BLaER1 treated with 17β-estradiol and CSF1 and Interleukin-3, amounts not matched to agents 10 nM and 100 nM (cell line): Measurements from ENCODE around the gene LRBA.

Source experiments
- H3K27ac ChIP-seq, 11 experiments: shearing (Covaris generic); formaldehyde crosslinking; 2 replicates each; pipeline ENCODE4 v1.8.1; 2022
- H3K27me3 ChIP-seq, 11 experiments: shearing (Covaris generic); formaldehyde crosslinking; 2 replicates each; pipeline ENCODE4 v1.8.1; 2022
- H3K36me3 ChIP-seq, 11 experiments: shearing (Covaris generic); formaldehyde crosslinking; 2 replicates each; pipeline ENCODE4 v1.8.1; 2022
- H3K4me1 ChIP-seq, 10 experiments: shearing (Covaris generic); formaldehyde crosslinking; 2 replicates each; pipeline ENCODE4 v1.8.1; 2022
- H3K4me2 ChIP-seq, 11 experiments: shearing (Covaris generic); formaldehyde crosslinking; 2 replicates each; pipeline ENCODE4 v1.8.1; 2022
- H3K4me3 ChIP-seq, 10 experiments: shearing (Covaris generic); formaldehyde crosslinking; 2 replicates each; pipeline ENCODE4 v1.8.1; 2022
- H3K9ac ChIP-seq, 11 experiments: shearing (Covaris generic); formaldehyde crosslinking; 2 replicates each; pipeline ENCODE4 v1.8.1; 2022
- H3K9me3 ChIP-seq, 11 experiments: shearing (Covaris generic); formaldehyde crosslinking; replicated peaks in 1 of 11; 2 replicates each; pipeline ENCODE4 v1.8.1; 2022
- H4K20me1 ChIP-seq, 11 experiments: shearing (Covaris generic); formaldehyde crosslinking; 2 replicates each; pipeline ENCODE4 v1.8.1; 2022
- Cebpa-rat ChIP-seq, 11 experiments: shearing (Covaris generic); IDR thresholded peaks; 2 replicates each; pipeline ENCODE4 v1.8.1; 2022

The LRBA gene

GRCh38 chr4:150280081-150280895, 734.8 kb downstream of the LRBA start:
- H3K27me3 ChIP-seq = no peaks in the 10 kb centered on the region
- H3K27ac ChIP-seq = peak overlapping the region in 6 of 11 experiments; percentile 2 to 51 (median 6); a peak in 6 of 22 replicates
- H4K20me1 ChIP-seq = no peaks in the 10 kb centered on the region
- peaks cover 12 to 51% (median 45%) of the 10 kb centered on the region in 10 experiments for H3K4me1 ChIP-seq
- H3K4me2 ChIP-seq = peak overlapping the region; percentile 38 to 89 (median 76)
- peaks cover 0 to 4% (median 0%) of the 10 kb centered on the region in 11 experiments; a peak in 3 of 22 replicates for H3K9me3 ChIP-seq
- H3K4me3 ChIP-seq = peak overlapping the region in 1 of 10 experiments; percentile 6; a peak in 2 of 20 replicates
- no peak for TF ChIP-seq Cebpa-rat (IDR thresholded peaks at IDR 0.05)
- H3K9ac ChIP-seq = peak overlapping the region in 6 of 11 experiments; percentile 5 to 44 (median 34); a peak in 11 of 22 replicates
- H3K36me3 ChIP-seq = 0 out of 22 replicates have a peak, but pooled peaks cover 0 to 6% (median 0%) of the 10 kb centered on the region in 11 experiments

GRCh38 chr4:150278206-150278605, 736.9 kb downstream of the LRBA start:
- Histone ChIP-seq H3K36me3 (0 out of 22 replicates have a peak, but pooled peaks cover 0 to 6% (median 0%) of the 10 kb centered on the region in 11 experiments), H4K20me1 (no peaks in the 10 kb centered on the region), H3K27me3 (no peaks in the 10 kb centered on the region), H3K4me1 (peaks cover 12 to 50% (median 43%) of the 10 kb centered on the region in 10 experiments), H3K4me3 (no peak overlapping the region), H3K9me3 (peaks cover 0 to 4% (median 0%) of the 10 kb centered on the region in 11 experiments; a peak in 3 of 22 replicates), H3K27ac (no peak overlapping the region), H3K9ac (no peak overlapping the region), H3K4me2 (0 out of 22 replicates have a peak overlapping the region, but pooled peaks of 2 of the 11 experiments have one; percentile 13 to 79)
- TF ChIP-seq Cebpa-rat (IDR thresholded peaks at IDR 0.05) = no peak

GRCh38 chr4:150268444-150268843, 746.6 kb downstream of the LRBA start:
- H4K20me1 ChIP-seq = no peaks in the 10 kb centered on the region
- H3K36me3 ChIP-seq = peaks cover 4 to 39% (median 20%) of the 10 kb centered on the region in 11 experiments; a peak in 15 of 22 replicates
- H3K9ac ChIP-seq = no peak overlapping the region
- no peak overlapping the region for H3K27ac ChIP-seq
- no peak for TF ChIP-seq Cebpa-rat (IDR thresholded peaks at IDR 0.05)
- H3K4me3 ChIP-seq = no peak overlapping the region
- H3K4me1 ChIP-seq = no peaks in the 10 kb centered on the region
- H3K4me2 ChIP-seq = no peak overlapping the region
- peaks cover 0 to 22% (median 6%) of the 10 kb centered on the region in 11 experiments; a peak in 13 of 22 replicates for H3K9me3 ChIP-seq
- no peaks in the 10 kb centered on the region for H3K27me3 ChIP-seq

GRCh38 chr4:150265806-150266205, 749.3 kb downstream of the LRBA start:
- Histone ChIP-seq H3K4me1 (no peaks in the 10 kb centered on the region), H3K9me3 (peaks cover 0 to 3% (median 1%) of the 10 kb centered on the region in 11 experiments; a peak in 8 of 22 replicates), H3K36me3 (peaks cover 0 to 38% (median 20%) of the 10 kb centered on the region in 11 experiments; a peak in 14 of 22 replicates), H3K4me2 (no peak overlapping the region), H3K9ac (no peak overlapping the region), H3K27me3 (no peaks in the 10 kb centered on the region), H3K4me3 (no peak overlapping the region), H3K27ac (no peak overlapping the region), H4K20me1 (no peaks in the 10 kb centered on the region)
- TF ChIP-seq Cebpa-rat (IDR thresholded peaks at IDR 0.05) = no peak

GRCh38 chr4:150264595-150265161, 750.4 kb downstream of the LRBA start:
- H3K9ac ChIP-seq = no peak overlapping the region
- H3K4me1 ChIP-seq = no peaks in the 10 kb centered on the region
- H3K9me3 ChIP-seq = no peaks in the 10 kb centered on the region
- H4K20me1 ChIP-seq = no peaks in the 10 kb centered on the region
- peaks cover 0 to 28% (median 15%) of the 10 kb centered on the region in 11 experiments; a peak in 13 of 22 replicates for H3K36me3 ChIP-seq
- no peak overlapping the region for H3K4me3 ChIP-seq
- no peaks in the 10 kb centered on the region for H3K27me3 ChIP-seq
- H3K27ac ChIP-seq = no peak overlapping the region
- no peak overlapping the region for H3K4me2 ChIP-seq
- no peak for TF ChIP-seq Cebpa-rat (IDR thresholded peaks at IDR 0.05)

- H3K27me3 ChIP-seq = no peaks in the 10 kb centered on the region
- peaks cover 0 to 28% (median 13%) of the 10 kb centered on the region in 11 experiments; a peak in 13 of 22 replicates for H3K36me3 ChIP-seq
- no peaks in the 10 kb centered on the region for H4K20me1 ChIP-seq
- H3K27ac ChIP-seq = no peak overlapping the region
- no peak overlapping the region for H3K9ac ChIP-seq
- H3K4me3 ChIP-seq = no peak overlapping the region
- H3K9me3 ChIP-seq = no peaks in the 10 kb centered on the region
- TF ChIP-seq Cebpa-rat (IDR thresholded peaks at IDR 0.05) = no peak
- no peak overlapping the region for H3K4me2 ChIP-seq
- no peaks in the 10 kb centered on the region for H3K4me1 ChIP-seq
Observed at GRCh38 chr4:150262611-150263010, 752.5 kb downstream of the LRBA start.

GRCh38 chr4:150261571-150261970, 753.5 kb downstream of the LRBA start:
- Histone ChIP-seq H3K36me3 (peaks cover 0 to 32% (median 15%) of the 10 kb centered on the region in 11 experiments; a peak in 13 of 22 replicates), H3K4me1 (no peaks in the 10 kb centered on the region), H3K9ac (no peak overlapping the region), H4K20me1 (no peaks in the 10 kb centered on the region), H3K27ac (no peak overlapping the region), H3K4me2 (no peak overlapping the region), H3K9me3 (no peaks in the 10 kb centered on the region), H3K27me3 (no peaks in the 10 kb centered on the region), H3K4me3 (no peak overlapping the region)
- TF ChIP-seq Cebpa-rat (IDR thresholded peaks at IDR 0.05) = no peak

GRCh38 chr4:150259861-150260567, 755.1 kb downstream of the LRBA start:
- no peak overlapping the region for H3K4me3 ChIP-seq
- no peak for TF ChIP-seq Cebpa-rat (IDR thresholded peaks at IDR 0.05)
- H3K9me3 ChIP-seq = no peaks in the 10 kb centered on the region
- no peak overlapping the region for H3K4me2 ChIP-seq
- H3K4me1 ChIP-seq = no peaks in the 10 kb centered on the region
- H4K20me1 ChIP-seq = no peaks in the 10 kb centered on the region
- H3K27me3 ChIP-seq = no peaks in the 10 kb centered on the region
- H3K36me3 ChIP-seq = peaks cover 0 to 21% (median 5%) of the 10 kb centered on the region in 11 experiments; a peak in 6 of 22 replicates
- no peak overlapping the region for H3K27ac ChIP-seq
- no peak overlapping the region for H3K9ac ChIP-seq

GRCh38 chr4:150258569-150258968, 756.5 kb downstream of the LRBA start:
- Histone ChIP-seq H3K4me1 (peaks cover 0 to 8% (median 0%) of the 10 kb centered on the region in 10 experiments; a peak in 6 of 20 replicates), H3K9ac (no peak overlapping the region), H3K4me3 (no peak overlapping the region), H4K20me1 (no peaks in the 10 kb centered on the region), H3K27ac (no peak overlapping the region), H3K36me3 (peaks cover 0 to 26% (median 0%) of the 10 kb centered on the region in 11 experiments; a peak in 2 of 22 replicates), H3K4me2 (no peak overlapping the region), H3K9me3 (no peaks in the 10 kb centered on the region), H3K27me3 (no peaks in the 10 kb centered on the region)
- no peak for TF ChIP-seq Cebpa-rat (IDR thresholded peaks at IDR 0.05)
